CD4-positive, alpha-beta T cell treated with Interleukin-4 for 4 hours (primary cell): Measurements from ENCODE around the gene SLC17A7.

Experiments
- DNase-seq: peaks from one replicate; pipeline ENCODE4 v3.0.0-alpha.2; 2020

SLC17A7 gene

DNA sequence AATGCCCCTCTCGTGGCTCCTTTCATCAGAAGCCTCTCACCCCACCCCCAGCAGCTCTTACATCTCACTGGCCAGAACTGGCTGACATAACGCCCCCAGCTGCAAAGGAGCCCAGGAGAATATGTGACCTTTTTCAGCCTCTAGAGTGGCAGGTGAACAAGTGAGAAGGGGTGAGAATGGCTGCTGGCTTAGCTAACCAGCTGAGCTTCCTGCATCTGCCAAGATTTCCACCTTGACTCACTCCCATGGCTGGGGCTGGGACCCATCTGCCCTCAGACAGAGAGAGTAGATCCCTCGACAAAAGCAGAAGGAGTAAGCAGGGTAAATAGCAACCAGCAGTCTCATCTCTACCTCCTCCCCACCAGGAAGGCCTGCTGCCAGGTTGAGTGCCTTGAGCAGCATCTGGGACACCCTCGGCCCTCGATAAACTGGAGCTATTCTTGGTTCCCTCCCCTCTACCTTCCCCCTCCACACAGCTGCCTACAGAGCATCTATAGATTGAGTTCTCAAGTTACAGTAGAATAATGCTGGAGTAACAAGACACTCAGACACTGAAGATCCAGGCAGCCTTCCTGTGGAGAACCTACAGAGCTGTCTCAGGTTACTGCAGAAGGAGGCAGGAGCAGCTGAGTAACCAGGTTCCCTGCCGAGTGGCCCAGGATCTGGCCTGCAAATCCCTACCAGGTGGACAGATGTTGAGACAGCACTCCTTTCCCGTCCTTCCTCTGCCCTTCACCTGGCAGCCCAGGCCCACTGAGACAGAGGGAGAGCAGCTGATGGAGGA is 37.7 kb downstream of the SLC17A7 start:
- no peak for DNase-seq

DNA sequence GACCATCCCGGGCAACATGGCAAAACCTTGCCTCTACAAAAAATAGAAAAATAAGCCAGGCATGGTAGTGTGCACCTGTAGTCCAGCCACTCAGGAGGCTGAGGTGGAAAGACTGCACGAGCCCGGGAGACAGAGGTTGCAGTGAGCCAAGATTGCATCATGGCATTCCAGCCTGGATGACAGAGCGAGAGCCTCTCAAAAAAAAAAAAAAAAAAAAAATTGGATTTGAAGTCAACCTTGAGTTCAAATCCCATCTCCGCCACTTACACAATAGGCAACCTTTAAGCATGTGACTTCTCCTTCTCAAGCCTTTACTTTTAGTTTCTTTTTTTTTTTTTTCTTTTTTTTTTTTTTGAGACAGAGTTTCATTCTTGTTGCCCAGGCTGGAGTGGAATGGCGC is 41.3 kb downstream of the SLC17A7 start:
- no peak for DNase-seq

DNA sequence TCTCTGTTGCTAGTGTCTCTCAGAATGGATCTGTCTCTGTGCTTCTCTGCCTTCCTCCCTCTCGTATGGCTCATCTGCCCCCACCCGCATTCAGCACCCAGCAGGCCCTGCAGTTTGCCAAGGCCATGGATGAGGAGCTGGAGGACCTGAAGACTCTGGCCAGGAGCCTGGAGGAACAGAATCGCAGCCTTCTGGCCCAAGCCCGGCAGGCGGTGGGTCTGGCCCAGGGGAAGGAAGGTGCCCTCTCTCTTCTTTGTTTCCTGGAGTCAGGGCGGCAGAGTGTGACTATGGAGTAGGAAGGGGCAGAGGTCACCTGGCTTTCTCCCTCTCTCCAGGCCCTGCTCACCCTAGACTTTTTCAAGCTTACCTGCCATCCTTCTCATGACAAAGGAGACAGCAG is 42.4 kb downstream of the SLC17A7 start:
- no peak for DNase-seq

DNA sequence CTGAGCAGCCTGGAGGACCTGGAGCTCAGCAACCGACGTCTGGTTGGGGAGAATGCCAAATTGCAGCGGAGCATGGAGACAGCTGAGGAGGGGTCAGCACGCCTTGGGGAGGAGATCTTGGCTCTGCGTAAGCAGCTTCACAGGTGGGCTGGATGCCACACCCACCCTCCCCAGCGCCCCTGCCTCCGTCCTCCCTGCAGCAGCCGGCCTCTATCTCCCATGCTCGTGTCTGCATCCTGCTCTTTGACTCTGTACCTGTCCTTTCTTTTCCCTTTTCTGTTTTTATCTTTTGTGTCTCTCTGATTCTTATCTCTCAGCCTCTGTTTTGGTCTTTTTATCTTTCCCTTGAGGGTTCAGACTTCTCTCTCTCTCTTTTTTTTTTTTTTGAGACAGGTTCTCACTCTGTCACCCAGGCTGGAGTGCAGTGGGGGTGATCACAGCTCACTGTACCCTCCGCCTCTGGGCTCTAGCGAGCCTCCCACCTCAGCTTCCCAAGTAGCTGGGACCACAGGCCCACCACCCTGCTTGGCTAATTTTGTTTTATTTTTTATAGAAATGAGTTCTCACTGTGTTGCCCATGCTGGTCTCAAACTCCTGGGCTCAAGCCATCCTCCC is 43.2 kb downstream of the SLC17A7 start:
- no peak for DNase-seq

DNA sequence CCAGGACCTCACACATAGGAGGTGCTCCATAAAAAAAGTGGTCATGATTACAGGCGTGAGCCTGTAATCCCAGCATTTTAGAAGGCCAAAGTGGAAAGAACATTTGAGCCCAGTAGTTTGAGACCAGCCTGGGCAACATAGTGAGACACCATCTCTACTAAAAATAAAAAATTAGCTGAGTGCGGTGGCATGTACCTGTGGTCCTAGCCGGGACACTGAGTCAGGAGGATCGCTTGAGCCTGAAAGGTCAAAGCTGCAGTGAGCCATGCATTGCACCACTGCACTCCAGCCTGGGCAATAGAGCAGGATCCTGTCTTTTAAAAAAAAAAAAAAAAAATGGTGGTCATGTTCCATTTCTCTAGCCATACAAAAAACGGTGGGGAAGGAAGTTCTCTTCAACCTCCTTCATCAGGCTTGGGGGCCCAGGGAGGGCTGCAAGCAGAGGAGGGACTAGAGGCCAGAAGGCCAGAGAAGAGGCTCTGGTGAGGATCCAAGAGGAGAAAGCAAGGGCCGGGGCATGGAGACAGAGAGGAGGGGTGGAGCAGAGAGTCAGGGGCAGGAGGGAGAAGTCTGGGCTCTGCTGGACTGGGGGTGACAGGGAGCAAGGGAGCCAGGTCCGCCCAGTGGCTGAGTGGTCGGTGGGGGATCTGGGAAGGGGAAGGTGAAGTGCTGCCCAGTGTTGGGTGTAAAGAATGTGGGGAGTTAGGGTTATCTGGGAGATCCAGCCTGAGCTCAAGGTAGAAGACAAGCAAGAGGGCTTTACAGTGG is 44.4 kb downstream of the SLC17A7 start:
- DNase-seq: no peak

DNA sequence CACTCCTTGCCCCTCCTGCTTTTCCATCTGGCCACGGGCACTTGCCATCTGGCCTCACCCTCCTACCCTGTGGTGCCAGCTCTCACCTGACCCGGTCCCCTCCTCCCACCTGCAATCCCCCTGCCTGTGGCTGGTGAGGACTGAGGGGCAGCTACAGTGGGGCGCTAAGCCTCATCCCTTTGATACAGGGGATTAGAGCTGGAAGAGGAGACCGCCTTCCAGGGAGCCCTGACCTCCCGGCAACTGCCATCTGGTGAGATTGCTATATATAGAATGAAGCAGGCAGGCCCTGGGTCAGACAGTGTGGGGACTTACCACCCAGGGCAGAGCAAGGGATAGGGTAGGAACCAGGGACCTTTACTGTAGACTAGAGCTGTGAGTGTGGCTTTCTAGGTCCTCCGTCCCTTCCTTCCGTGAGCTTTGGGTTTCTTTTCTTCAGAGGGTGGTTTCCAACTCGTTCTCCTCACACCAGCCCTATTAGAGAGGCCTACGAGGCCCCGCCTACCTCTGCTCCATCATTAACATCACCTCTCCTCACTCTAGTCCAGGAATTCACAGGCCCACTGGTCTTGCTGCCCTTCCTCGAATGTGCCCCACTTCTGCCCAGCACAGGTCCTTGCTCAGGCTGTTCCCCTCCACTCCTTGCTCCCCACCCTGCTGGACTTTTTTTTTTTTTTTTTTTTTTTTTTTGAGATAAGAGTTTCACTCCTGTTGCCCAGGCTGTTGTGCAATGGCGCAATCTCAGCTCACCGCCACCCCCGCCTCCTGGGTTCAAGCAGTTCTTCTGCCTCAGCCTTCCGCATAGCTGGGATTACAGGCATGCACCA is 45.5 kb downstream of the SLC17A7 start:
- no peak for DNase-seq

DNA sequence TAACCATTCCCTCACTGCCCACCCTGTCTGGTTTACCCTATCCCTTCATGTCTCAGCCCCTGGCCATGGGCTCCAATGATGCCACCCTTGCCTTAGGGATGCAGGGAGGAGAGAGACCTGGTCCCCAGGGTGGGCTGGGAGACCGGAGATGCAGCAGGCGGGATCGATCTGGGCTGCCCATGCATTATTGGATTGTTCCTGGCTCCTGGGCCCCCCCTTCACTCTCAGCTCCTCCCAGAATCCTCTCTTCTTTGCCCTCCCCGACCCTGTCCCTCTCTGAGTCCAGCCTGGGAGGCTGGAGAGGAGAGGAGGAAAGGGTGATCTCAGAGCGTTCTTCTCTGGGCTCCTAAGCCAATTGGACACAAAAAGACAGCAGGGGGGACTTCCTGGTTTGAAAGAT is 47.4 kb downstream of the SLC17A7 start:
- DNase-seq: no peak

DNA sequence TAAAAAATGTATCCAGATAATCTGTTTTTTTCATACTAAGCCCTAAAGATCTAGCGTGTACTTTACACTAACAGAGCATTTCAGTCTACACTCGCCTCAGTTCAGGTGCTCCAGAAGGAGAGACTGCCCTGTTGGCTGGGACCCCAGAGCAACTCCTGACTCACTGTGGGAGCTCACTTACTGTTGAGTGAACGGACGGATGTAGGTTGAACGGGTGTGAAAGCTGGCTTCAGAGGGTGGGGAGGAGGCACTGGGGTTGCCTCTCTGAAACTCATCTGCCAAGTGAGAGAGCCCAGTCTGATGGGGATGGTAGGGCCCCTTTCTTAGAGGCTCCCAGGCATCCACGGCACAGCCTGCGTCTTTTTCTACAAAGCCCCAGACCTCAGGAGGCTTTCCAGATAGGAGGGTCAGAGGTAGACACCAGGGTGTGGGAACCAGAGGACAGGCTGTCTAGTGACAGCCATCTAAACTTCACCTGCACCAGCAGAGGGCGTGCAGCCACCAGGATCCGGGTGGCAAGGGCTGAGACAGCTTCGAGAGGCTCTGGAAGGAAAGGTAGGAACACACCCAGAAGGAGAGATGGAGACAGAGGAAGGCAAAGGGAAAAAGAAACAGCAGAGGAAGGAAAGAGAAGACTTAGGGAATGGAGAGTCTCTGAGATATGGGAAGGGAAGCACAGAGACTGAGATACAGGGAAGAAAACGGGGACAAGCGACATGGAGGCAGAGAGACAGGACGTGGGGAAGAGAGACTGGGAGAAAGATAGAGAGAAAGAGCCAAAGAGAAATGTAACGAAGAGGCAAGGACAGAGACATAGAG is 49.5 kb downstream of the SLC17A7 start:
- DNase-seq: peak; percentile 82

DNA sequence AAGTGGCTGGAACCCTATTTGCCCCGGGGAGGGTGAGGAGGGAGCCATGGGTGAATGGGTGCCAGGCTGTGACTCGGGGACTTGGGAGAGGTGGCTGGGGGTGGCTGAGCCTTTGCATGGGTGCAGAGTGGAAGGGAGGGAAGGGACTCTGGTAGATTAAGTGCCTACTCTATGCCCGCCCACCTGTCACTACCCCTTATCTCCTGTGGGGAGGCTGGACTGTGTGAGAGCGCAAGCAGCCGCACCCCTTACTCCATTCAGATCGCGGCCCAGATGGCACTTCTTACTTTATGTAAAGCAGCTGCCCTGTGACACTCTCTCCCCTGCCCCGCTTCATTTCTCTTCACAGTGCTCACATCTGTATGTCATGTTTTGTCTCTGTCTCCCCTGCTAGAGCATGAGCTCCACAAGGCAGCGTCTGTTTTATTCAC is 50.4 kb downstream of the SLC17A7 start:
- DNase-seq: no peak

DNA sequence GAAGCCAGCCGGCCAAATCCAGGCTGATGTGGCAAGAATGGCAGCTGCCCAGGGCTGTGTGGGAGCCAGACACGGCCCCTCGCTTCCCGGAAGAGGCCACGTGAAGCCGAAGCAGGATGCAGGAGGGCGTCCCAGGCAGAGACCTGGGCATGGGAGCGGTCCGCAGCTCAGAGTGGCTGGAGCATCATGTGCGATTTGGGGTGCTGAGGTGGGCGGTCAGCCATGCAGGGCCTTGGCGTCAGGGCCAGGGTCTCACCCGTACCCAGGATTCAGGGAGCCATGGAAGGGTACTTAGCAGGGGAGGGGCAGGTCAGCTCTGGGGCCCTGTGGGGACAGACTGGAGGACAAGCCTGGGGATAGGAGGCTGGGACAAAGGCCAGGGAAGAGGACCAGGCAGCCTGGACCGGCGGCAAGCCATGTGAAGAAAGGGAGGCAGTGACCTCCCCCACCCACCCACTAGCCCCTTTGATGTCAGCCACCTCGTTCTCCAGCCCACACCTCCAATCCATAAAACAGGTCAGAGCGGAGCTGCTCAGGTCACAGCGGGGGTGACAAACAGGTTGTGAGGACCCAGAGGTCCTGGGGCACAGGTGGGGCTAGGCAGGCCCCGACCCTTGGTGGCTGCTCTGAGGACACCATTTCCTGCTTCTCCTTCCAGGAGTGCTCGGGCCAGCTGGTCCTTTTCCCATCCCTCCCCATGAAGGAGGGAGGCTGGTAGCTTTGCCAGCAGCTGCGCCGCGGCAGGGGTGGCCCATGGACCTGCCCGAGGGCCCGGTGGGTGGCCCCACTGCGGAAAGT is 51.0 kb downstream of the SLC17A7 start:
- DNase-seq: no peak

DNA sequence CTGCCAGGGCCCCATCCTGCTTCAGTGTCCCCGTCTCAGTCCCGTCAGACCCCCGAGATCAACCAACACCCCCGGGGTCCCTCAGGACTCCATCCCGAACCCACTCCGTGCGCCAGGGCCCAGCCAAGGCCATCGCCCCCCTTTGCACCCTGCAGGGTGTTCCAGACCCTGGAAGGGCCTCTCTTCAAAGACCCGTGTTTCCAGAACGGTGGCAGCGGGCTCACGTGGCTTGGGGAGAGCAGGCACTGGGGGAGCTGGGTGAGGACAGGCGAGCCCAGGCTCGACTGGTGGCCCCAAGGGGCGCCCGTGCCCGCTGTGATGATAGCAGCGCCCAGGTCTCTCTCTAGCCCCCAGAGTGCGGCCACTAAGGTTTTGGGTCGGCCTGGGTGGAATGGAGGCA is 51.9 kb downstream of the SLC17A7 start:
- DNase-seq: no peak

DNA sequence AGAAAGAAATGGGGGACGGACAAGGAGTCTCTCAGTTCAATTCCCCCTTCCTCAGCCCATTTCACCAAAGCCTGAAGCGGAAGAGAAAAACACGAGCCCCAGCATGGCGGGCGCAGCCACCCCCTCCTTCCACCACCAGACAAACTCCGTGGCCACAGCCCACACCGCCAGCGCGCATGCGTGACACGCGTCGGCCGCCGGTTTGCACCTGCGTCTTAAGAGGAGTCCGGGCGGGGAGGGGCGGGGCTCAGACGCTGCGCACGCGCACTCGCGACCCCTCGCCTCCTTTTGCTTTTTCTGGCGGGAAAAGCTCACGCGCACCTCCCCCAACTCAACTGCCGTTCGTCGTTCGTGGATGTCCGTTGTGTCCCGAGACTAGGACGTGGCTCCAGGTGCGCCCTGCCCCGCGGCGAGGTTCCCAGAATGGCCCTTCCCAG is 53.4 kb downstream of the SLC17A7 start, which contains the start of gene KASH5:
KASH5 (plus strand) TSS at position 314 of the 437 bp plus-strand sequence. CDS start 2,635 bp downstream, outside the sequence.
- peak; percentile 89 for DNase-seq

DNA sequence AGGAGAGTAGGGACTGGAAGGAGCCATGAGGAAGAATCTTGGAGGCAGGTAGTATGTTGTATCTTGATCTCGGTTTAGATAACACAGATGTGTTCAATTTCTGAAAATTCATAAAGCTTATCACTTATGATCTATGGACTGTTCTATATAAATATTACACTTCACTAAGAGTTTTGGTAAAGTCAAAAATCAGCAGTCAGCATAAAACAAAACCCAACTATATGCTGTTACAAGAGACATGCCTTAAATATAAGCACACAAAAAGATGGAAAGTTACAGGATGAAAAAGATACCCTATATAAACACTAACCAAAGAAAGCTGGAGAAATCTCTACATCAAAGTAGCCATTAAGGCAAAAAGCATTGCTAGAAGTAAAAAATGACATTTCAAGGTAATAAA is 57.7 kb downstream of the SLC17A7 start:
- DNase-seq: no peak

DNA sequence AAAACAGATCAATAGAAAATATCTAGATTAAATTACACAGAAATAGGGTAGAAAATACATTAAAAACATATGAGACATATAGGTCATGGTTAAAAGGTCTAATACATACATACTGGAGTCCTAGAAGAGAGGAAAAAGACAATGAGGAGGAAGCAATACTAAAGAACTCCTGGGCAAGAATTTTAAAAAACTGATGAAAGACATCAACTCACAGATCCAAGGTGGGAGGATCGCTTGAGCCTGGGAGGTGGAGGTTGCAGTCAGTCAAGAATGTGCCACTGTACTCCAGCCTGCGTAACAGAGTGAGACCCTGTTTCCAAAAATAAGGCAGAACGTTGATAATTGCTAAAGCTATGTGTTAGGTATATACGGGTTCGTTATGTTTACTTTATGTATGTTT is 58.7 kb downstream of the SLC17A7 start:
- DNase-seq: no peak

DNA sequence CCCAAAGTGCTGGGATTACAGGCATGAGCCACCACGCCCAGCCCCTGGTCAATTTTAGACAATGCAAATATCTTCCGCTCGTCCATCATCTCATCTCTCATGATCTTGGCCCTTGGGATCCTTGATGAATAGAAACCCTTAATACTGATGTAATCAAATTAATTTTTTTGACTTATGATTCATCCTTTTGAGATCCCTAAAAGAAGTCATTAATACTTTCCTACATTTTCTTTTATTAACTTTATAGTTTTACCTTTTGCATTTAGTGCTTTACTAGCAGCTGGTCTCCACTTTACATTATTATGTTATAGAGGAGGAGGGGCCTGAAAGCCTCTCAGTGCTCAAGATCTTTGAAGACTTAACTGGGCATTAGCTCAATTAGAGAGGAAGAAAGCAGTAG is 60.9 kb downstream of the SLC17A7 start:
- no peak for DNase-seq
